Urinary bladder (tissue), 4 donors: ENCODE results near the gene SYCP3. TPM values are rescaled to one million over a fixed set of nuclear protein-coding genes. Genes with fewer than 3 reads are reported as not detected.

Source experiments
- DNase-seq: peaks from one replicate; pipeline ENCODE4 v3.0.0-alpha.2; 2015; ENCODE audit errors: extremely low spot score
- H3K27ac ChIP-seq: one replicate; pipeline ENCODE4 v1.5.1; 2013; ENCODE audit warnings: low read depth, mild to moderate bottlenecking, moderate library complexity
- H3K36me3 ChIP-seq: one replicate; pipeline ENCODE4 v1.6.1; 2013; ENCODE audit warnings: mild to moderate bottlenecking, moderate library complexity; ENCODE audit not compliant: insufficient read depth
- H3K4me1 ChIP-seq: one replicate; pipeline ENCODE4 v1.6.1; 2013; ENCODE audit warnings: mild to moderate bottlenecking, moderate library complexity; ENCODE audit not compliant: insufficient read depth
- H3K4me3 ChIP-seq: one replicate; pipeline ENCODE4 v1.5.1; 2013; ENCODE audit warnings: low read depth, low read length
- WGBS: extraction: QIAGEN DNeasy Blood & Tissue Kit; methylation state at CpG from one replicate; pipeline ENCODE4 v1.1.7; 2013; 5-methylcytosine and 5-hydroxymethylcytosine counted together
- polyA plus RNA-seq: library from polyadenylated mRNA; stranded (reverse); fragments of 200-250 nt; gene quantifications from one replicate; pipeline ENCODE4 v1.2.3, GENCODE V29; 2013
- total RNA-seq: library from RNA; depleted of rRNA; stranded (reverse); fragments of >200 nt; gene quantifications from one replicate; pipeline ENCODE4 v1.2.3, GENCODE V29; 2014
- donor health status: healthy with polysubstance abuse.
- donor health status: healthy.

The SYCP3 gene
- total RNA-seq, result 0.21 TPM
- 0.10 TPM for polyA plus RNA-seq

DNA sequence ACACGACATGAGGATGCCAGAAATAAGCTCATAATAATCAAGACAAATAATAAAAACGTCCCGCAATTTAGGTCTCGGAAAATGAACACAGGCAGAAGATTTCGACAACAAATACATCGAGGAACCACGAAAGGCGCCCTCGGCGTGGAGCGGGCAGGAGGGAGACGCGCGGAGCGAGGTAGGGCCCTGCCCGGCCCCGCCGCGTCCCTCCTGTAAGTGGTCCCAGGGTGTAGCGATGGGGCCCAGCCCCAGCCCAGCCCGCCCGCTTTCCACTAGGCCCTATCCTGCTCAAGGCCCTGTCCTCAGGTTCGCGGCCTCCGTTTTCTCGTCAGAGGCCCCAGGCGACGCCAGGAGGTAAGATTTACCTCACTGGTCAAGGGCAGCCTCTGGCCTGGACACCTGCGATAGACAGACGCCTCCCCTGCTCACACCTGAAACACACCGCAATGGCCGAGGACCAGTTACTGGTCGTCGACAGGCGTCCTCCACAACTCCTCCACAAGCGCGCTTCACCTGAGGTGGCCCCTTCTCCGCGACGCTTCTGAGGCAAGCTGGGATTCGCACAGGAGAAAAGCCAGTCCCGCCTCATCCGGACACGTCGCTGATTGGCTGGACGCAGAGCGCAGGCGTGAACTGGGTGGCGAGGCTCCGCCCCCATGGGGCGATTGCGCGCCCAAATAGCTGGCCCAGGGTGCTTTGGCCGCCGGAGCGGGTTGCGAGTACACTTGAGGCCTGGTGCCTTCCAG, at the start of gene SYCP3:
TSS of gene SYCP3 (minus strand) at position 543 of the 746 bp plus-strand sequence. CDS start 1,527 bp downstream, outside the sequence.
- WGBS, result 98% methylated on average over 57 of the region's 57 CpGs
- no peak within 1 kb of the TSS for H3K27ac ChIP-seq
- peaks cover 6% of the 10 kb centered on the region for H3K36me3 ChIP-seq
- no peaks in the 10 kb centered on the region for H3K4me1 ChIP-seq
- DNase-seq, result no peak
- H3K4me3 ChIP-seq, result no peak within 1 kb of the TSS

DNA sequence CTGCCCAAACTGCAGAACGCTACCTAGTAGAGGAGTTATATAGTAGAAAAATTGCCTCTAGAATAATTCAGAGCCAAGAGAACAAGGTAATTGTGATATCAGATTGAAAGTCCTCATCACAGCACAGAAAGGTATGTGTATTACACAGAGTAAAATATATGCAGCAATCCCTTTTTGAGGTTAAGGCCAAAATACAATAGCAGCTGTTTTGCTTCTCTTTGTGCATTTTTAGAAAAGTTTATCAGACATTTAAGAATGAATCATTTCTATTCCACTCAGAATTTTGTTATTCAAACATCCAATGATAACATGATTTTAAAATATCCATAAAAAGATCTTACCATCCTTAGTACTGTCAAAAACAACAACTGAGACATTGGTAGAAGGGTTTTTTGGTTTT, 46.4 kb upstream of the SYCP3 start:
- H3K4me1 ChIP-seq, result no peaks in the 10 kb centered on the region
- no peaks in the 10 kb centered on the region for H3K36me3 ChIP-seq
- DNase-seq, result no peak
- H3K27ac ChIP-seq, result no peak overlapping the region
- H3K4me3 ChIP-seq, result no peak overlapping the region
- WGBS, result 100% methylated on average over 1 of the region's 1 CpG

DNA sequence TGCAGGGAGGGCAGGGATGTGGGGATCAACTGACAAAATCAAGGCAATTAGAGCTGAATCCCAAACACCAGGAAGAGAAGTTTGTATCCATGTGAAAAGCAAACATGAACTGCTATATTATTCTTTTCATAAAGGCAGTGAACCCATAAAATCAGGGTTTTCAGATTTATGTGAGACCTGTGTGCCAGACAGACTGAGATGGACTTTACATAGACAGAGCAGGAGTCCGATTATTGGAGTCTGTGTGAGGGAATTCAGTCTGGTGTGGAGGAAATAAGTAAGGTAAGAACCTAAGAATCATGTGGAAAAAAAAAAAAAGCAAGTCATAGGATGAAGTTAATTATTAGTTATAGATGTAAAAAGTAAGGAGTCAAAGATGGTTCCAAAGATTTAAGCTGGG, 45.1 kb upstream of the SYCP3 start:
- Histone ChIP-seq H3K4me3 (no peak overlapping the region), H3K4me1 (no peaks in the 10 kb centered on the region), H3K36me3 (no peaks in the 10 kb centered on the region), H3K27ac (no peak overlapping the region)
- WGBS, result 98% methylated on average over 1 of the region's 1 CpG
- DNase-seq, result no peak

DNA sequence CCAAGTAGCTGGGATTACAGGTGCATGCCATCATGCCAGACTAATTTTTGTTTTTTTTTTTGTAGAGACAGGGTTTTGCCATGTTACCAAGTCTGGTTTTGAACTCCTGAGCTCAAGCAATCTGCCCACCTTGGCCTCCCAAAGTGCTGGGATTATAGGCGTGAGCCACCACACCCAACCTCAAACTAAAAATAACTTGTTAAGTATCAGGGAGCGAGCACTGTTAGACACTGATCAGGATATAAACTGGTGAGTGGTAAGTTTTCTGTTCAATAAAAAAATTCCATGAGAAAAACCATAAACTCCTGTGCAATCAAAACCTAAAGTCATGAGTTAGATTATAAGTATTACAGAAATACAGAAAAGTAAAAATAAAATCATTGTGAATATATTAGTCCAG, 44.6 kb upstream of the SYCP3 start:
- no peaks in the 10 kb centered on the region for H3K4me1 ChIP-seq
- DNase-seq, result no peak
- no peaks in the 10 kb centered on the region for H3K36me3 ChIP-seq
- no peak overlapping the region for H3K4me3 ChIP-seq
- no peak overlapping the region for H3K27ac ChIP-seq
- WGBS, result 90% methylated on average over 2 of the region's 2 CpGs

DNA sequence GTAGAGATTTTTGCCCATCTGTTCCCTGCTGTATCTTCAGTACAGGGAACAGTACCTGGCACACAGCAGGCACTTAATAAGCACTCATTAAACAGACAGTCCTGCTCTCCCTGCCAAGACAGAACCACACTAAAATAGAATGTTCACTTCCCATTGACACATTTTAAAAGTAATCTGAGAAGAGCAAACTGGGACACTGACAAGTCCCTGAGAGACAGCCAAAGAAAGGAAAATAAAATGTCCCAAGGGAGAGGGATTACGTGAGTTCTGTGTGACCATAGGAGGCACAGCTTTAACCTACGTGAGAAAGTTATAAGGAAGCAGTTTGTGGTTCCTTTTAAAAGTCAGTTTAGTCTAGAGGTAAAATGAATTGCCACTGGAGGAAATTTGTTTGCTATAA, 43.9 kb upstream of the SYCP3 start:
- no peak for DNase-seq
- 67% methylated on average over 2 of the region's 2 CpGs for WGBS
- peaks cover 1% of the 10 kb centered on the region for H3K4me1 ChIP-seq
- no peak overlapping the region for H3K27ac ChIP-seq
- H3K36me3 ChIP-seq, result no peaks in the 10 kb centered on the region
- H3K4me3 ChIP-seq, result no peak overlapping the region

DNA sequence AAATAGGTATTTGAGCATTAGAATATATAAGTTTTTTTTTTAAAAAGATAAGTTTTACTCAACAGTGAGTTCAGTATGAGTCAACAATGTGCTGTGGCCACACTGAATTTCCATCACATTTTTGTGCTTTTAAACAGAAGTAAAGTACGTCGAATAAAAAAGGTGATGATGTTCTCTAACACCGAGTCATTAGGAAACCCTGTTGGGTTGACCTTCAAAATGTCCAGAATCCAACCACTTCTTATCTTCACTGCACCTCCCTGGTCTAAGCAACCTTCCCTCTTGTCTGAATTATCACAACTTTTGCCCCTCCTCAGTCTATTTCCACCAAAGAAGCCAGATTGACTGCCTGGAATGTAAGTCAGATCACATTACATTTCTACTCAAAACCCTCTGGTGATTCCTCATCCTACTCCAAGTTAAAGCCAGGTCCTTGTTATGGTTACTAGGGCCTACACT, 43.0 kb upstream of the SYCP3 start:
- no peak for DNase-seq
- no peak overlapping the region for H3K4me3 ChIP-seq
- H3K4me1 ChIP-seq, result peaks cover 1% of the 10 kb centered on the region
- no peaks in the 10 kb centered on the region for H3K36me3 ChIP-seq
- no peak overlapping the region for H3K27ac ChIP-seq
- 91% methylated on average over 3 of the region's 3 CpGs for WGBS

DNA sequence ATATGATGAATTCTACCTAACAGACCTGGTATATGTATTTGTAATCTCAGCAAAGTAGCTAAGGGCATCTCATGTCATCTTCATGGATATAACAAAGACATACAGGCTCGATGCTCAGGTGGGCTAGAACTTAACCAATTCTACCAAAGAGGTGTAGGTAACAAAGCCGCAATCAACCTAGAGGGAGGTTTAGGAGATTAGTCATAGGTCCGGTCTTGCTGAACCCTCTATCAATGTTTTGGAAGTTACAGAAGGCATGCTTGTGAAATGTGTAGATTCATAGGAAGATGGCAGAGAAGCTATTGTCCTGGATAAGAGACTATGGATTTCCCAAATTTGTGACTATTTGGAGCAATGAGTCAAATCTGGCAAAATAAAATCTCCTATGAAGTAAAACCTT, 42.6 kb upstream of the SYCP3 start:
- WGBS, result 84% methylated on average over 3 of the region's 3 CpGs
- H3K4me3 ChIP-seq, result no peak overlapping the region
- no peaks in the 10 kb centered on the region for H3K36me3 ChIP-seq
- DNase-seq, result no peak
- peaks cover 1% of the 10 kb centered on the region for H3K4me1 ChIP-seq
- no peak overlapping the region for H3K27ac ChIP-seq

DNA sequence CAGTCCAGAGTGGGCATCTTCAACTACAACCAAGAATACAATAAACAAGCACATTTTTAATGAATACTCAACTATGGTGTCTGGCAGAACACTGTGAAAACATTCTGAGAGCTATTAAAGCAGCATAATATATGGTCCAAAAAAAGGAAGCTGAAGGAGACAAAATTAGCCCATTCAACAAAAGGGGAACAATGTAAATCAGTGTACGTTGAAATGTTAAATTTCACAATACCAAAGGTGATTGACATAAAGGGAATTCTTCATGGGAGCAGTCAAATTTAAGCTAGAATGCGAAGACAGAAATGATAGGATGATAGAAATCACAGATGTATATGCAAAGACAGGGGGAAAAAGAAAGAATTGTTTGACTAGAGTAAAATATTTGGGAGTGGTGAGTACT, 41.3 kb upstream of the SYCP3 start:
- H3K4me1 ChIP-seq, result peaks cover 1% of the 10 kb centered on the region
- no peak overlapping the region for H3K27ac ChIP-seq
- H3K4me3 ChIP-seq, result no peak overlapping the region
- 81% methylated on average over 2 of the region's 2 CpGs for whole genome bisulfite sequencing
- no peak for DNase-seq
- H3K36me3 ChIP-seq, result no peaks in the 10 kb centered on the region

DNA sequence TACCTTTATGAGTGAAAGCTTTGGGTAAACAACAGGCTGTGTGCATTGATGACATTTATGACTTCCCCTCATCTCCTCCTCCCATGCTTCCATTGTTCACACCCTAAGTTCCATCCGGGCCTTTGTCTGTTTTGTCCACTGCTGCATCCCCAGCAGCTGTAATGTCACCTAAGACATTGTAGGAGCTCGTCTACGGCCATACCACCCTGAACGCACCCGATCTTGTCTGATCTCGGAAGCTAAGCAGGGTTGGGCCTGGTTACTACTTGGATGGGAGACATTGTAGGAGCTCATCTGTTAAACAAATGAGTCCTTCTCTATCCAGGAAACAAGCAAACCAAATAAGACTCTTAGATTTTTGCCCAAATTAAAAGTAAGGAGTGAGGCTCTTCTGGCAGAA, 40.4 kb upstream of the SYCP3 start:
- no peak overlapping the region for H3K4me3 ChIP-seq
- no peak overlapping the region for H3K27ac ChIP-seq
- H3K4me1 ChIP-seq, result peaks cover 1% of the 10 kb centered on the region
- WGBS, result 89% methylated on average over 6 of the region's 6 CpGs
- no peak for DNase-seq
- no peaks in the 10 kb centered on the region for H3K36me3 ChIP-seq

DNA sequence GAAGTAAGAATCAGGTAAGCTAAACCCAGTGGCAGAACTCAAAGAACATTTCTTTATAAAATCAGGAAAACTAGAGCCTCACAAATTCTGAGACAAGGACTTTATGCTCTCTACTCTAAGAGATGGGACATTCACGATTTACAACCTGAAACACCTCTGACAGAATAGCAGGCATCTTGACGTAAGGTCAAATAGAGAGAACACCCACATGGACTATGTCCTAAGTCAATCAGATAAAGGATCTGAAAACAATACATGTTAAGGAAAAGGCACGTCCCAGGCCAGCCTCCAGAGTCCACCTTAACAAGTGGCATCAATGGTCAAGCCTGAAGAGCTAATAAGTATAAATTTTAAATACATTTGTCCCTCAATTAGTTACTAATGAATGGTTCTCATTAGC, 39.9 kb upstream of the SYCP3 start:
- WGBS, result 94% methylated on average over 3 of the region's 3 CpGs
- Histone ChIP-seq H3K27ac (no peak overlapping the region), H3K36me3 (no peaks in the 10 kb centered on the region), H3K4me1 (peaks cover 1% of the 10 kb centered on the region), H3K4me3 (no peak overlapping the region)
- no peak for DNase-seq

DNA sequence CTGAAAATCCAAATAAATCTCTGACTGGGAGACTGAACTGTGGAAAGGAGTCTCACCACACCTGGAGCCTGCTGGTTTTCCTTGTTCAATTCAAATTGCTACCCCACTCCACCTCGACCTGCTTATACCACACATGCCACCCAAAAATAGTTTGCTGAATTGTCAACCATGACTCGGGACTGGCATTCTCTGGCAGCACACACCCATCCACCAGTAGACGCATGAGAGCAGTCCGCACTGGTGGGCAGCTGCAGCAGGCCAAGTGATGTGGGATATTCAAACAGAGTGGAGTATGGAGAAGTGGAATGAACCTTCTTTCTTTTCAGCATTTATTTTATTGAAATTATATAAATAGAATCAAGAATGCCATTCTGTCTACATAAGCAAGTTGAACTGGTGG, 38.7 kb upstream of the SYCP3 start:
- 80% methylated on average over 4 of the region's 4 CpGs for WGBS
- no peak overlapping the region for H3K27ac ChIP-seq

DNA sequence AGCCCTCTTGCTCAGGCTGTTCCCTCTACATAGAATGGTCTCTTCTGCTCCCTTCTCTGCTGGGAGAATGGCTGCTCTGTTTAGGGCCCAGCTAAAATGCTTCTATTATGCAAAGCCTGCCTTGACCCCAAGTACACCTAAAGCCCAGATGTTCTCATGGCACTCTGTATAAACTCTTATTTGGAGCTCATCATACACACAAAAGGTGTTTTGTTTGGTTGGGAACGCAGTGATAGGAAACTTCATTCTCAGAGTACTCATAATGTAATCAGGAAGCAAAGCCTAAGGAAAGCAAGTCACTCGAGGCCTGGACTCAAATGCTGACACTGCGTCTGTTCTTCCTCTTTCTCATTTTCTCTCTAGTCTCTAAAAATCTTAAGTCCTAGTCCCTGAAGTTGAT, 38.2 kb upstream of the SYCP3 start:
- Histone ChIP-seq H3K27ac (no peak overlapping the region), H3K36me3 (no peaks in the 10 kb centered on the region), H3K4me3 (no peak overlapping the region), H3K4me1 (peaks cover 1% of the 10 kb centered on the region)
- DNase-seq, result no peak
- 71% methylated on average over 3 of the region's 3 CpGs for WGBS

More for the DNA sequence above, 38.7 kb upstream of the SYCP3 start:
- DNase-seq, result no peak
- H3K4me3 ChIP-seq, result no peak overlapping the region
- peaks cover 1% of the 10 kb centered on the region for H3K4me1 ChIP-seq
- H3K36me3 ChIP-seq, result no peaks in the 10 kb centered on the region

DNA sequence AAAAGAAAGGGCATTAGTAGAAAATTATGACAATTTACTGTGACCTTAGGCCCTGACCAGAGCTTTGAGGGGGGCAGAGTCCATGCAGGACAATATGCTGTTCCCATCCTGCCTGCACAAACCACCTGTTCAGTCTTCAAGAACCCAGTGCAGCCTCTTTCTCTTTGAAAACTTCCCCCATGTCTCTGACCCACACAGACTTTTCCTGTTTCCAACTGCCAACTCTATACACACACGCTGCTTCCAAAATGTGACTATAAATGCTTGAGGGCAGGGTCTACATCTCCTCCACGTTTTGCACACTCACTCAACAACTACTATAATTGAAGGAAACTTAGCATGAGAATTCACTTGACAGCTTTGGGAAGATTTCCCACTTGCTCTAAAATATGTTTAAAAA, 36.6 kb upstream of the SYCP3 start:
- no peak overlapping the region for H3K27ac ChIP-seq
- no peak for DNase-seq
- WGBS, result 66% methylated on average over 2 of the region's 2 CpGs
- H3K4me3 ChIP-seq, result no peak overlapping the region
- H3K36me3 ChIP-seq, result no peaks in the 10 kb centered on the region
- peaks cover 1% of the 10 kb centered on the region for H3K4me1 ChIP-seq

DNA sequence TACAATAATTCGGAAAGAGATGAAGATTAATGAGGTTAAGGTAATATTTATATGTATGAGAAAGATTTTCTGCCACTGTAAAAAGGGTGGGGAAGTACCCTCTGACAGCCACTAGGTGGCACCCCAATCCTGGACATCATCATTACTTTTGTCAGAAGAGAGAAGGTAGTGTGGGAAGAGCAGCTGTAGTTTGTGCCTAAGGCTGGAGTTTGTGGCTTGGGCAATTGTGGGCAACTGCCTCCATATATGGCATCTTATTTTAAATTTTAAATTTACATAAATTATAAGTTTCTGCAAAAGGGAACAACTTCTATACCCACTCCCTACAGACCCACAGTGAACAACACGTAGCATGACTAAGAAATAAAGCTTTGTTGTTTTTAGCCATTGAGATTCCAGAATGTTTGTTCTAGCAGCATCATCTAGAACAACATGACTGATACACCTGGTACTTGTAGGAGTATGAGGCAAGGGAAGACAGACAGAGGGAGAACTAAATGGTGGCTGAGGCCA, 34.4 kb upstream of the SYCP3 start:
- no peak overlapping the region for H3K4me3 ChIP-seq
- peaks cover 1% of the 10 kb centered on the region for H3K4me1 ChIP-seq
- no peak overlapping the region for H3K27ac ChIP-seq
- peaks cover 5% of the 10 kb centered on the region for H3K36me3 ChIP-seq
- DNase-seq, result no peak
- 52% methylated on average over 2 of the region's 2 CpGs for WGBS
